Stimulated activated CD4-positive, alpha-beta T cell treated with anti-CD3 and anti-CD28 coated beads, TNF-alpha, amount 100 ng/mL, for 1 hour (primary cell): ENCODE data around the gene FRMD4A.
"Not testable (repeated sequence)": the region's sequence is repeated elsewhere in the genome, so short reads cannot be mapped to it uniquely, and the experiment has no call there.

ENCODE experiments used
- DNase-seq, 3 donors: peaks; one replicate each; pipeline ENCODE4 v3.0.0-alpha.2; 2020; ENCODE audit warnings: low read depth in 3 of 3, low spot score in 1 of 3

The FRMD4A gene

GRCh38 chr10:13921941-13922340 lies 408.8 kb downstream of the FRMD4A start:
- DNase-seq: no peak

- DNase-seq: not testable (repeated sequence)
Measured at GRCh38 chr10:13921131-13921530, 409.6 kb downstream of the FRMD4A start.

GRCh38 chr10:13920465-13920864 lies 410.3 kb downstream of the FRMD4A start:
- no peak for DNase-seq

GRCh38 chr10:13920031-13920430 lies 410.7 kb downstream of the FRMD4A start:
- no peak for DNase-seq

- no peak for DNase-seq
Measured at GRCh38 chr10:13917791-13918190, 412.9 kb downstream of the FRMD4A start.

GRCh38 chr10:13916384-13916947 lies 414.3 kb downstream of the FRMD4A start:
- DNase-seq: no peak

GRCh38 chr10:13915710-13916109 lies 415.0 kb downstream of the FRMD4A start:
- DNase-seq: no peak

GRCh38 chr10:13913897-13914296 lies 416.8 kb downstream of the FRMD4A start:
- DNase-seq: no peak

GRCh38 chr10:13911821-13912520 lies 418.8 kb downstream of the FRMD4A start:
- no peak for DNase-seq

GRCh38 chr10:13909516-13910258 lies 421.0 kb downstream of the FRMD4A start:
- DNase-seq: no peak

GRCh38 chr10:13908475-13908874 lies 422.2 kb downstream of the FRMD4A start:
- DNase-seq: no peak

- DNase-seq: no peak
Measured at GRCh38 chr10:13907570-13907969, 423.2 kb downstream of the FRMD4A start.

- no peak for DNase-seq
Measured at GRCh38 chr10:13905281-13905680, 425.4 kb downstream of the FRMD4A start.

GRCh38 chr10:13904064-13904463 lies 426.7 kb downstream of the FRMD4A start:
- no peak for DNase-seq

- DNase-seq: no peak
Measured at GRCh38 chr10:13902868-13903587, 427.7 kb downstream of the FRMD4A start.

GRCh38 chr10:13899941-13900340 lies 430.8 kb downstream of the FRMD4A start:
- DNase-seq: no peak

- DNase-seq: not testable (repeated sequence)
Measured at GRCh38 chr10:13896146-13896545, 434.6 kb downstream of the FRMD4A start.

GRCh38 chr10:13894412-13895093 lies 436.2 kb downstream of the FRMD4A start:
- DNase-seq: no peak

GRCh38 chr10:13893926-13894325 lies 436.8 kb downstream of the FRMD4A start:
- no peak for DNase-seq

GRCh38 chr10:13892871-13893270 lies 437.9 kb downstream of the FRMD4A start:
- no peak for DNase-seq

- no peak for DNase-seq
Measured at GRCh38 chr10:13892001-13892491, 438.7 kb downstream of the FRMD4A start.
